CD4-positive, alpha-beta T cell treated with Interleukin-15 for 1 hour (primary cell): Measurements from ENCODE around the gene MED9.

Experiments
- DNase-seq: peaks from one replicate; pipeline ENCODE4 v3.0.0-alpha.2; 2020

MED9 gene

GRCh38 chr17:17518014-17518413, 41.2 kb downstream of the MED9 start:
- DNase-seq, result no peak

- no peak for DNase-seq
Observed at GRCh38 chr17:17518951-17519350, 42.2 kb downstream of the MED9 start.

GRCh38 chr17:17519886-17520285, 43.1 kb downstream of the MED9 start:
- no peak for DNase-seq

- no peak for DNase-seq
Observed at GRCh38 chr17:17520599-17521232, 43.9 kb downstream of the MED9 start.

GRCh38 chr17:17523001-17523730, 46.4 kb downstream of the MED9 start:
- DNase-seq, result no peak

GRCh38 chr17:17523731-17524490, 47.1 kb downstream of the MED9 start:
- no peak for DNase-seq

GRCh38 chr17:17525311-17525710, 48.5 kb downstream of the MED9 start:
- DNase-seq, result no peak

- no peak for DNase-seq
Observed at GRCh38 chr17:17525956-17526355, 49.2 kb downstream of the MED9 start.

- DNase-seq, result no peak
Observed at GRCh38 chr17:17526369-17526768, 49.6 kb downstream of the MED9 start.

- no peak for DNase-seq
Observed at GRCh38 chr17:17527534-17527933, 50.7 kb downstream of the MED9 start.

- DNase-seq, result no peak
Observed at GRCh38 chr17:17527956-17528500, 51.2 kb downstream of the MED9 start.

GRCh38 chr17:17528696-17529652, 52.2 kb downstream of the MED9 start:
- no peak for DNase-seq

GRCh38 chr17:17531156-17531555, 54.4 kb downstream of the MED9 start:
- no peak for DNase-seq

- no peak for DNase-seq
Observed at GRCh38 chr17:17532991-17533390, 56.2 kb downstream of the MED9 start.

- no peak for DNase-seq
Observed at GRCh38 chr17:17533901-17534441, 57.2 kb downstream of the MED9 start.

GRCh38 chr17:17535957-17536356, 59.2 kb downstream of the MED9 start:
- no peak for DNase-seq

- DNase-seq, result no peak
Observed at GRCh38 chr17:17536702-17537101, 59.9 kb downstream of the MED9 start.

GRCh38 chr17:17537311-17538099, 60.7 kb downstream of the MED9 start:
- DNase-seq, result no peak

GRCh38 chr17:17538417-17539391, 61.9 kb downstream of the MED9 start:
- DNase-seq, result no peak

GRCh38 chr17:17539591-17539990, 62.8 kb downstream of the MED9 start:
- DNase-seq, result no peak
